HepG2 (cell line): ENCODE data around the gene S100P. TPM values are rescaled to one million over a fixed set of nuclear protein-coding genes. Genes with fewer than 3 reads are reported as not detected.

ENCODE experiments used
- ARNT ChIP-seq: fragments of 450-650 bp; IDR thresholded peaks from 2 replicates; pipeline ENCODE4 v1.6.1; 2017
- BRCA1 ChIP-seq: sonication (generic); formaldehyde crosslinking; IDR thresholded peaks from 2 replicates; pipeline ENCODE4 v1.4.0; 2020; ENCODE audit warnings: missing genetic modification reagents
- HMG20A ChIP-seq: IDR thresholded peaks from 2 replicates; pipeline ENCODE4 v1.6.1; 2016; ENCODE audit warnings: borderline replicate concordance
- RFX5 ChIP-seq: IDR thresholded peaks from 2 replicates; pipeline ENCODE4 v1.6.1; 2011; ENCODE audit warnings: low read depth, low read length, improper control_type of control experiment
- SMAD1 ChIP-seq: sonication (generic); formaldehyde crosslinking; IDR thresholded peaks from 2 replicates; pipeline ENCODE4 v1.4.0; 2020; ENCODE audit warnings: missing genetic modification reagents, low read depth, mild to moderate bottlenecking, borderline replicate concordance
- ZNF33B ChIP-seq: sonication (generic); formaldehyde crosslinking; IDR thresholded peaks from 2 replicates; pipeline ENCODE4 v1.5.1; 2020; ENCODE audit warnings: mild to moderate bottlenecking, missing genetic modification reagents
- ZNF44 ChIP-seq: sonication (generic); formaldehyde crosslinking; IDR thresholded peaks from 2 replicates; pipeline ENCODE4 v1.5.1; 2020; ENCODE audit warnings: mild to moderate bottlenecking, missing genetic modification reagents
- ZNF567 ChIP-seq: sonication (generic); formaldehyde crosslinking; IDR thresholded peaks from 2 replicates; pipeline ENCODE4 v1.8.1; 2023; ENCODE audit warnings: mild to moderate bottlenecking, missing genetic modification reagents, borderline replicate concordance
- polyA plus RNA-seq, 8 experiments: library from polyadenylated mRNA; depleted of rRNA in 3 of 8; stranded (reverse) in 7 of 8; unstranded in 1 of 8; fragments of >200 nt; fragmentation: Illumina TruSeq in 4 of 8; extraction: Trizol in 4 of 8; gene quantifications; 2 replicates each; pipeline versions ENCODE4 v1.2.1 to v1.2.3, GENCODE V29; 2011 to 2016; ENCODE audit warnings: low read depth in 4 of 8, missing spikeins in 1 of 8, mixed read lengths in 1 of 8; ENCODE audit not compliant: insufficient read depth in 1 of 8
- total RNA-seq, 5 experiments: library from RNA; depleted of rRNA; stranded (reverse); fragments of >200 nt; fragmentation: Illumina TruSeq; extraction: Trizol; gene quantifications; 2 replicates each; pipeline ENCODE4 v1.2.3, GENCODE V29; 2016; ENCODE audit warnings: low read depth in 1 of 5
- TF ChIP-seq, protein P1 (sequence below): sonication (generic); formaldehyde crosslinking; conservative IDR thresholded peaks from 2 replicates; pipeline ENCODE4 v1.8.1; 2023; ENCODE audit warnings: missing genetic modification reagents
- TF ChIP-seq, protein P2 (sequence below): sonication (generic); formaldehyde crosslinking; IDR thresholded peaks from 2 replicates; pipeline ENCODE4 v1.4.0; 2020; ENCODE audit warnings: missing genetic modification reagents
- TF ChIP-seq, protein P3 (sequence below): sonication (generic); formaldehyde crosslinking; IDR thresholded peaks from 2 replicates; pipeline ENCODE4 v1.9.0; 2021; ENCODE audit warnings: missing genetic modification reagents, mild to moderate bottlenecking, borderline replicate concordance
- TF ChIP-seq, protein P4 (sequence below): sonication (generic); formaldehyde crosslinking; IDR thresholded peaks from 2 replicates; pipeline ENCODE4 v1.5.0; 2020; ENCODE audit warnings: missing genetic modification reagents
- TF ChIP-seq, protein P5 (sequence below): sonication (generic); formaldehyde crosslinking; IDR thresholded peaks from 2 replicates; pipeline ENCODE4 v1.4.0; 2020; ENCODE audit warnings: missing genetic modification reagents, borderline replicate concordance

Gene S100P
- total and polyA plus RNA-seq, 2 of the 13 experiments (the other 11 are each of a cell fraction or from before 2014, with no cell fraction given), result 278 to 1,649 TPM

DNA sequence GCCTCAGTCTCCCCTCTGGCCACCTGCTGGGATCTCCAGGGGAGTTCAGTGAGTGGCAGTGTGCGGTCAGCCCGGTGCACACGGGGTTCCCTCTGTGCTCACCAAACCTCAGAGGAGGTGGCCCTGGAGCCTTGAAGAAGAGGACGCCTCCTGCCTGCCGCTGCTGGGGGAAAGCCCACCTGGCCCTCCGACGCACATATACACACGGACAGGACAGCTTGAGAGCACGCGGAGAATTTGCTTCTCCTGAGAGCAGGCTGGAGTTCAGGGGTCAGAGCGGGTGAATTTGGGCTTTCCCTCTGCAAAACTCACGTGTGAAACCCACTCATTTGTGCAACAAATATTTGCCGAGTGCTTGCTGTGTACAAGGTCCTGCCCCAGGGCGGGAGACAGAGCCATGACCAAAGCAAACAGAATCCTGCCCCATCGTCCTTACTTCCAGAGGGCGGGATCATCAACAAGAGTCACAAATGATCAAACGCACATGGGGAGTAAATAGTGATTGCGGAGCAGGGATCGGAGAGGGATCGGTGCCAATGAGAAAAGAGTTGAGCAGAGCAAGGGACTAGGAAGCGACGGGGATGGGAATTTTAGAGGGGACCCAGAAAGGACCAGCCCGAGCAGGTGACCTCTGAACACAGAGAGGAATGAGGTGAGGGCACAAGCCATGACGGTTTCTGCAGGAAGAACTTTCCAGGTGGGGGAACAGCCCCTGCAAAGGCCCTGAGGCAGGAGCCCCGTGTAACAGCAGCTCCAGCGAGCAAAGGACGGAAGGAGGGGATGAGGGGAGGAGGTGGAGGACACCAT, 39.9 kb downstream of the S100P start (continued):
- TF ChIP-seq HMG20A (peak; percentile 77; the same call in 1 of the 2 replicates), SMAD1 (CRISPR knock-in tag) (no peak), ZNF567 (CRISPR knock-in tag) (0 out of 2 replicates have a peak, but pooled peaks have one; percentile 8), RFX5 (no peak), ZNF44 (CRISPR knock-in tag) (peak; percentile 56; the same call in 1 of the 2 replicates), ARNT (no peak), ZNF33B (CRISPR knock-in tag) (no peak), BRCA1 (no peak)
- TF ChIP-seq, protein P1, sequence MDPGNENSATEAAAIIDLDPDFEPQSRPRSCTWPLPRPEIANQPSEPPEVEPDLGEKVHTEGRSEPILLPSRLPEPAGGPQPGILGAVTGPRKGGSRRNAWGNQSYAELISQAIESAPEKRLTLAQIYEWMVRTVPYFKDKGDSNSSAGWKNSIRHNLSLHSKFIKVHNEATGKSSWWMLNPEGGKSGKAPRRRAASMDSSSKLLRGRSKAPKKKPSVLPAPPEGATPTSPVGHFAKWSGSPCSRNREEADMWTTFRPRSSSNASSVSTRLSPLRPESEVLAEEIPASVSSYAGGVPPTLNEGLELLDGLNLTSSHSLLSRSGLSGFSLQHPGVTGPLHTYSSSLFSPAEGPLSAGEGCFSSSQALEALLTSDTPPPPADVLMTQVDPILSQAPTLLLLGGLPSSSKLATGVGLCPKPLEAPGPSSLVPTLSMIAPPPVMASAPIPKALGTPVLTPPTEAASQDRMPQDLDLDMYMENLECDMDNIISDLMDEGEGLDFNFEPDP (CRISPR knock-in tag), result no peak
- TF ChIP-seq, protein P2, sequence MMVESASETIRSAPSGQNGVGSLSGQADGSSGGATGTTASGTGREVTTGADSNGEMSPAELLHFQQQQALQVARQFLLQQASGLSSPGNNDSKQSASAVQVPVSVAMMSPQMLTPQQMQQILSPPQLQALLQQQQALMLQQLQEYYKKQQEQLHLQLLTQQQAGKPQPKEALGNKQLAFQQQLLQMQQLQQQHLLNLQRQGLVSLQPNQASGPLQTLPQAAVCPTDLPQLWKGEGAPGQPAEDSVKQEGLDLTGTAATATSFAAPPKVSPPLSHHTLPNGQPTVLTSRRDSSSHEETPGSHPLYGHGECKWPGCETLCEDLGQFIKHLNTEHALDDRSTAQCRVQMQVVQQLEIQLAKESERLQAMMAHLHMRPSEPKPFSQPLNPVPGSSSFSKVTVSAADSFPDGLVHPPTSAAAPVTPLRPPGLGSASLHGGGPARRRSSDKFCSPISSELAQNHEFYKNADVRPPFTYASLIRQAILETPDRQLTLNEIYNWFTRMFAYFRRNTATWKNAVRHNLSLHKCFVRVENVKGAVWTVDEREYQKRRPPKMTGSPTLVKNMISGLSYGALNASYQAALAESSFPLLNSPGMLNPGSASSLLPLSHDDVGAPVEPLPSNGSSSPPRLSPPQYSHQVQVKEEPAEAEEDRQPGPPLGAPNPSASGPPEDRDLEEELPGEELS (CRISPR knock-in tag), result peak; percentile 97
- TF ChIP-seq, protein P3, sequence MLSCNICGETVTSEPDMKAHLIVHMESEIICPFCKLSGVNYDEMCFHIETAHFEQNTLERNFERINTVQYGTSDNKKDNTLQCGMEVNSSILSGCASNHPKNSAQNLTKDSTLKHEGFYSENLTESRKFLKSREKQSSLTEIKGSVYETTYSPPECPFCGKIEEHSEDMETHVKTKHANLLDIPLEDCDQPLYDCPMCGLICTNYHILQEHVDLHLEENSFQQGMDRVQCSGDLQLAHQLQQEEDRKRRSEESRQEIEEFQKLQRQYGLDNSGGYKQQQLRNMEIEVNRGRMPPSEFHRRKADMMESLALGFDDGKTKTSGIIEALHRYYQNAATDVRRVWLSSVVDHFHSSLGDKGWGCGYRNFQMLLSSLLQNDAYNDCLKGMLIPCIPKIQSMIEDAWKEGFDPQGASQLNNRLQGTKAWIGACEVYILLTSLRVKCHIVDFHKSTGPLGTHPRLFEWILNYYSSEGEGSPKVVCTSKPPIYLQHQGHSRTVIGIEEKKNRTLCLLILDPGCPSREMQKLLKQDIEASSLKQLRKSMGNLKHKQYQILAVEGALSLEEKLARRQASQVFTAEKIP (CRISPR knock-in tag), result no peak
- TF ChIP-seq, protein P4, sequence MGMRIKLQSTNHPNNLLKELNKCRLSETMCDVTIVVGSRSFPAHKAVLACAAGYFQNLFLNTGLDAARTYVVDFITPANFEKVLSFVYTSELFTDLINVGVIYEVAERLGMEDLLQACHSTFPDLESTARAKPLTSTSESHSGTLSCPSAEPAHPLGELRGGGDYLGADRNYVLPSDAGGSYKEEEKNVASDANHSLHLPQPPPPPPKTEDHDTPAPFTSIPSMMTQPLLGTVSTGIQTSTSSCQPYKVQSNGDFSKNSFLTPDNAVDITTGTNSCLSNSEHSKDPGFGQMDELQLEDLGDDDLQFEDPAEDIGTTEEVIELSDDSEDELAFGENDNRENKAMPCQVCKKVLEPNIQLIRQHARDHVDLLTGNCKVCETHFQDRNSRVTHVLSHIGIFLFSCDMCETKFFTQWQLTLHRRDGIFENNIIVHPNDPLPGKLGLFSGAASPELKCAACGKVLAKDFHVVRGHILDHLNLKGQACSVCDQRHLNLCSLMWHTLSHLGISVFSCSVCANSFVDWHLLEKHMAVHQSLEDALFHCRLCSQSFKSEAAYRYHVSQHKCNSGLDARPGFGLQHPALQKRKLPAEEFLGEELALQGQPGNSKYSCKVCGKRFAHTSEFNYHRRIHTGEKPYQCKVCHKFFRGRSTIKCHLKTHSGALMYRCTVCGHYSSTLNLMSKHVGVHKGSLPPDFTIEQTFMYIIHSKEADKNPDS (CRISPR knock-in tag), result peak; percentile 38; the same call in 1 of the 2 replicates
- TF ChIP-seq, protein P5, sequence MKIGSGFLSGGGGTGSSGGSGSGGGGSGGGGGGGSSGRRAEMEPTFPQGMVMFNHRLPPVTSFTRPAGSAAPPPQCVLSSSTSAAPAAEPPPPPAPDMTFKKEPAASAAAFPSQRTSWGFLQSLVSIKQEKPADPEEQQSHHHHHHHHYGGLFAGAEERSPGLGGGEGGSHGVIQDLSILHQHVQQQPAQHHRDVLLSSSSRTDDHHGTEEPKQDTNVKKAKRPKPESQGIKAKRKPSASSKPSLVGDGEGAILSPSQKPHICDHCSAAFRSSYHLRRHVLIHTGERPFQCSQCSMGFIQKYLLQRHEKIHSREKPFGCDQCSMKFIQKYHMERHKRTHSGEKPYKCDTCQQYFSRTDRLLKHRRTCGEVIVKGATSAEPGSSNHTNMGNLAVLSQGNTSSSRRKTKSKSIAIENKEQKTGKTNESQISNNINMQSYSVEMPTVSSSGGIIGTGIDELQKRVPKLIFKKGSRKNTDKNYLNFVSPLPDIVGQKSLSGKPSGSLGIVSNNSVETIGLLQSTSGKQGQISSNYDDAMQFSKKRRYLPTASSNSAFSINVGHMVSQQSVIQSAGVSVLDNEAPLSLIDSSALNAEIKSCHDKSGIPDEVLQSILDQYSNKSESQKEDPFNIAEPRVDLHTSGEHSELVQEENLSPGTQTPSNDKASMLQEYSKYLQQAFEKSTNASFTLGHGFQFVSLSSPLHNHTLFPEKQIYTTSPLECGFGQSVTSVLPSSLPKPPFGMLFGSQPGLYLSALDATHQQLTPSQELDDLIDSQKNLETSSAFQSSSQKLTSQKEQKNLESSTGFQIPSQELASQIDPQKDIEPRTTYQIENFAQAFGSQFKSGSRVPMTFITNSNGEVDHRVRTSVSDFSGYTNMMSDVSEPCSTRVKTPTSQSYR (CRISPR knock-in tag), result no peak
